Stimulated activated CD4-positive, alpha-beta T cell treated with anti-CD3 and anti-CD28 coated beads, Interleukin-12 subunit alpha, Interleukin-12 subunit beta, amount 100 ng/mL, for 48 hours (primary cell): ENCODE results near the gene TRAK2.
"Not testable (repeated sequence)": the region's sequence is repeated elsewhere in the genome, so short reads cannot be mapped to it uniquely, and the experiment has no call there.

Source experiments
- DNase-seq, 3 donors: peaks; one replicate each; pipeline ENCODE4 v3.0.0-alpha.2; 2020; ENCODE audit warnings: low read depth in 2 of 3, low spot score in 1 of 3

The TRAK2 gene

GRCh38 chr2:201452058-201452921 is 1.0 kb upstream of the TRAK2 start:
- no peak for DNase-seq

GRCh38 chr2:201450954-201451291 is 335 bp downstream of the TRAK2 start:
- peak in 1 of 3 donors; percentile 34 for DNase-seq

- no peak for DNase-seq
Measured at GRCh38 chr2:201448701-201449100, 2.6 kb downstream of the TRAK2 start.

GRCh38 chr2:201448061-201448460 is 3.2 kb downstream of the TRAK2 start:
- DNase-seq: no peak

GRCh38 chr2:201447086-201447485 is 4.2 kb downstream of the TRAK2 start:
- no peak for DNase-seq

- no peak for DNase-seq
Measured at GRCh38 chr2:201444746-201445465, 6.4 kb downstream of the TRAK2 start.

GRCh38 chr2:201441409-201441808 is 9.8 kb downstream of the TRAK2 start:
- no peak for DNase-seq

GRCh38 chr2:201440182-201440581 is 11.1 kb downstream of the TRAK2 start:
- no peak for DNase-seq

- DNase-seq: not testable (repeated sequence)
Measured at GRCh38 chr2:201439336-201439922, 11.8 kb downstream of the TRAK2 start.

- no peak for DNase-seq
Measured at GRCh38 chr2:201436141-201436540, 15.1 kb downstream of the TRAK2 start.

- DNase-seq: no peak
Measured at GRCh38 chr2:201433394-201433995, 17.8 kb downstream of the TRAK2 start.

- DNase-seq: no peak
Measured at GRCh38 chr2:201432621-201433393, 18.5 kb downstream of the TRAK2 start.

- no peak for DNase-seq
Measured at GRCh38 chr2:201432038-201432620, 19.1 kb downstream of the TRAK2 start.

GRCh38 chr2:201430839-201431238 is 20.4 kb downstream of the TRAK2 start:
- no peak for DNase-seq

- DNase-seq: not testable (repeated sequence)
Measured at GRCh38 chr2:201430322-201430721, 20.9 kb downstream of the TRAK2 start.

- DNase-seq: not testable (repeated sequence)
Measured at GRCh38 chr2:201429835-201430234, 21.4 kb downstream of the TRAK2 start.

- DNase-seq: not testable (repeated sequence)
Measured at GRCh38 chr2:201428366-201428765, 22.9 kb downstream of the TRAK2 start.

- DNase-seq: no peak
Measured at GRCh38 chr2:201425952-201426351, 25.3 kb downstream of the TRAK2 start.

- DNase-seq: no peak
Measured at GRCh38 chr2:201420442-201421113, 30.7 kb downstream of the TRAK2 start.

- no peak for DNase-seq
Measured at GRCh38 chr2:201419986-201420385, 31.3 kb downstream of the TRAK2 start.
